ENCODE measurements around the gene CACNA1C.
"Not testable (repeated sequence)": the region's sequence is repeated elsewhere in the genome, so short reads cannot be mapped to it uniquely, and the experiment has no call there.

CACNA1C gene

GRCh38 chr12:2101771-2102170 is 49.0 kb downstream of the CACNA1C start:
- no peak for TF ChIP-seq CTCF (IDR thresholded peaks at IDR 0.05; ENCODE audit: borderline replicate concordance, control extremely low read depth, extremely low read depth, insufficient read depth, missing control alignments)
- in situ Hi-C loops (cut with MboI; ENCODE audit: low sequenced_read_pairs, unreplicated experiment): no loop called here
- no peak for DNase-seq (ENCODE audit: low spot score)

- DNase-seq (ENCODE audit: low spot score); in situ Hi-C loops (cut with MboI; ENCODE audit: low sequenced_read_pairs, unreplicated experiment): not testable (repeated sequence)
Measured at GRCh38 chr12:2102736-2103135, 49.9 kb downstream of the CACNA1C start.

GRCh38 chr12:2105387-2105786 is 52.6 kb downstream of the CACNA1C start:
- in situ Hi-C loops (cut with MboI; ENCODE audit: low sequenced_read_pairs, unreplicated experiment); DNase-seq (ENCODE audit: low spot score): not testable (repeated sequence)

- no peak for DNase-seq (ENCODE audit: low spot score)
- TF ChIP-seq CTCF (IDR thresholded peaks at IDR 0.05; ENCODE audit: borderline replicate concordance, control extremely low read depth, extremely low read depth, insufficient read depth, missing control alignments): no peak
- in situ Hi-C loops (cut with MboI; ENCODE audit: low sequenced_read_pairs, unreplicated experiment): no loop called here
Measured at GRCh38 chr12:2108166-2108565, 55.4 kb downstream of the CACNA1C start.

GRCh38 chr12:2108975-2109671 is 56.3 kb downstream of the CACNA1C start:
- DNase-seq (ENCODE audit: low spot score): no peak
- in situ Hi-C loops (cut with MboI; ENCODE audit: low sequenced_read_pairs, unreplicated experiment): no loop called here
- TF ChIP-seq CTCF (IDR thresholded peaks at IDR 0.05; ENCODE audit: borderline replicate concordance, control extremely low read depth, extremely low read depth, insufficient read depth, missing control alignments): no peak

- DNase-seq (ENCODE audit: low spot score): no peak
- in situ Hi-C loops (cut with MboI; ENCODE audit: low sequenced_read_pairs, unreplicated experiment): no loop called here
- no peak for TF ChIP-seq CTCF (IDR thresholded peaks at IDR 0.05; ENCODE audit: borderline replicate concordance, control extremely low read depth, extremely low read depth, insufficient read depth, missing control alignments)
Measured at GRCh38 chr12:2110127-2110526, 57.3 kb downstream of the CACNA1C start.

GRCh38 chr12:2110849-2111566 is 58.2 kb downstream of the CACNA1C start:
- TF ChIP-seq CTCF (IDR thresholded peaks at IDR 0.05; ENCODE audit: borderline replicate concordance, control extremely low read depth, extremely low read depth, insufficient read depth, missing control alignments): no peak
- DNase-seq (ENCODE audit: low spot score): no peak
- in situ Hi-C loops (cut with MboI; ENCODE audit: low sequenced_read_pairs, unreplicated experiment): no loop called here
